BE2C (cell line): ENCODE data around the gene KIR3DL3. TPM values are rescaled to one million over a fixed set of nuclear protein-coding genes. Genes with fewer than 3 reads are reported as not detected.
"Not testable (repeated sequence)": the region's sequence is repeated elsewhere in the genome, so short reads cannot be mapped to it uniquely, and the experiment has no call there.

Experiments
- DNase-seq: peaks from one replicate; pipeline ENCODE4 v3.0.0-alpha.2; 2020
- H3K27me3 ChIP-seq: fragments of 250-450 bp; sonication (Bioruptor Pico); 2 replicates; pipeline ENCODE4 v1.5.1; 2020; ENCODE audit warnings: mild to moderate bottlenecking
- H3K36me3 ChIP-seq: fragments of 250-450 bp; sonication (Bioruptor Pico); 2 replicates; pipeline ENCODE4 v1.5.1; 2020; ENCODE audit warnings: mild to moderate bottlenecking
- H3K4me1 ChIP-seq: fragments of 250-450 bp; sonication (Bioruptor Pico); 2 replicates; pipeline ENCODE4 v1.5.1; 2020
- H3K4me3 ChIP-seq: 2 replicates; pipeline ENCODE4 v1.5.1; 2011; ENCODE audit warnings: low read depth, low read length
- H3K9me3 ChIP-seq: fragments of 250-450 bp; sonication (Bioruptor Pico); 2 replicates; pipeline ENCODE4 v1.5.1; 2020
- polyA plus RNA-seq: library from polyadenylated mRNA; unstranded; fragments of >200 nt; gene quantifications from one replicate; pipeline ENCODE4 v1.2.1, GENCODE V29; 2012; ENCODE audit warnings: low read depth, missing spikeins; ENCODE audit not compliant: insufficient read length, insufficient read depth
- TF ChIP-seq, protein P1 (sequence below): IDR thresholded peaks from 2 replicates; pipeline ENCODE4 v1.5.1; 2012; ENCODE audit warnings: mild to moderate bottlenecking, low read depth, low read length

KIR3DL3 gene
- polyA plus RNA-seq: not detected

DNA sequence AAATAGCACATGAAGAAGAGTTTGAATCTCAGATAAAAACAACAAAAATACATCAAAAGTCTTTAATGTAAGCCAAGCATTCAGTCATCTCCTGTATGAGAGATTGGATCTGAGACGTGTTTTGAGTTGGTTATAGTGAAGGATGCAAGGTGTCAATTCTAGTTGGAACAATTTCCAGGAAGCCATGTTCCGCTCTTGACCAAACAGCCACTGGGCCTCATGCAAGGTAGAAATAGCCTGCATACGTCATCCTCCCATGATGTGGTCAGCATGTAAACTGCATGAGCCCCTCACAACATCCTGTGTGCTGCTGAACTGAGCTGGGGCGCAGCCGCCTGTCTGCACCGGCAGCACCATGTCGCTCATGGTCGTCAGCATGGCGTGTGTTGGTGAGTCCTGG, at the start of gene KIR3DL3:
Gene KIR3DL3, plus strand, starts transcription at position 301 of the 400 bp plus-strand sequence. Its CDS starts 55 bp downstream, at position 356.
- H3K4me3 ChIP-seq: no peak within 1 kb of the TSS
- no peaks in the 10 kb centered on the region for H3K36me3 ChIP-seq
- H3K4me1 ChIP-seq: no peaks in the 10 kb centered on the region
- H3K9me3 ChIP-seq: no peaks in the 10 kb centered on the region
- no peak for DNase-seq
- TF ChIP-seq, protein P1, sequence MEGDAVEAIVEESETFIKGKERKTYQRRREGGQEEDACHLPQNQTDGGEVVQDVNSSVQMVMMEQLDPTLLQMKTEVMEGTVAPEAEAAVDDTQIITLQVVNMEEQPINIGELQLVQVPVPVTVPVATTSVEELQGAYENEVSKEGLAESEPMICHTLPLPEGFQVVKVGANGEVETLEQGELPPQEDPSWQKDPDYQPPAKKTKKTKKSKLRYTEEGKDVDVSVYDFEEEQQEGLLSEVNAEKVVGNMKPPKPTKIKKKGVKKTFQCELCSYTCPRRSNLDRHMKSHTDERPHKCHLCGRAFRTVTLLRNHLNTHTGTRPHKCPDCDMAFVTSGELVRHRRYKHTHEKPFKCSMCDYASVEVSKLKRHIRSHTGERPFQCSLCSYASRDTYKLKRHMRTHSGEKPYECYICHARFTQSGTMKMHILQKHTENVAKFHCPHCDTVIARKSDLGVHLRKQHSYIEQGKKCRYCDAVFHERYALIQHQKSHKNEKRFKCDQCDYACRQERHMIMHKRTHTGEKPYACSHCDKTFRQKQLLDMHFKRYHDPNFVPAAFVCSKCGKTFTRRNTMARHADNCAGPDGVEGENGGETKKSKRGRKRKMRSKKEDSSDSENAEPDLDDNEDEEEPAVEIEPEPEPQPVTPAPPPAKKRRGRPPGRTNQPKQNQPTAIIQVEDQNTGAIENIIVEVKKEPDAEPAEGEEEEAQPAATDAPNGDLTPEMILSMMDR: no peak
- no peaks in the 10 kb centered on the region for H3K27me3 ChIP-seq

GRCh38 chr19:54676210-54676834, 47.9 kb upstream of the KIR3DL3 start:
- not testable (repeated sequence) for DNase-seq, H3K27me3 ChIP-seq, H3K36me3 ChIP-seq, H3K4me3 ChIP-seq, H3K4me1 ChIP-seq, H3K9me3 ChIP-seq
- TF ChIP-seq, protein P1: peak; percentile 86

DNA sequence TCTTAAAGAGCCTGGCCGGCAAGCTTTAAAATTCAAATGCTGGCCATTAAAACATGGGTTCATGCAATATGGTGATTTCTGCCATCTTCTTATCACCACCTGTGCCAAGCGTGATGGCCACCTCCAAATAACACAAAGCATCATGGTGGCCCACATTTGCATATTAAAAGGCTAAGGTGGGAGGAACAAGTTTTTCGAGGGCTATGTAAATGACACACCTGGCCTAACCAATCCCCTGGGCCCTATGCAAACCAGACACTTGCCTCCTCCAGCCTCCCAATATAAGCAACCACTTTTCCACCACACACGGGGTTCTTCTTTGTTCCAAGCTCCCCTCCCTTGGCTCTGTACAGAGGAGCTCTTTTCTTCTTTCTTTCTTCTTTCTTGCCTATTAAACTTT, 47.0 kb upstream of the KIR3DL3 start:
- TF ChIP-seq, protein P1: no peak
- H3K36me3 ChIP-seq: no peaks in the 10 kb centered on the region
- no peaks in the 10 kb centered on the region for H3K9me3 ChIP-seq
- no peaks in the 10 kb centered on the region for H3K4me1 ChIP-seq
- H3K4me3 ChIP-seq: no peak overlapping the region
- no peaks in the 10 kb centered on the region for H3K27me3 ChIP-seq
- DNase-seq: no peak

GRCh38 chr19:54681596-54681995, 42.6 kb upstream of the KIR3DL3 start:
- not testable (repeated sequence) for H3K36me3 ChIP-seq, H3K4me3 ChIP-seq, DNase-seq, H3K4me1 ChIP-seq, H3K9me3 ChIP-seq, H3K27me3 ChIP-seq

DNA sequence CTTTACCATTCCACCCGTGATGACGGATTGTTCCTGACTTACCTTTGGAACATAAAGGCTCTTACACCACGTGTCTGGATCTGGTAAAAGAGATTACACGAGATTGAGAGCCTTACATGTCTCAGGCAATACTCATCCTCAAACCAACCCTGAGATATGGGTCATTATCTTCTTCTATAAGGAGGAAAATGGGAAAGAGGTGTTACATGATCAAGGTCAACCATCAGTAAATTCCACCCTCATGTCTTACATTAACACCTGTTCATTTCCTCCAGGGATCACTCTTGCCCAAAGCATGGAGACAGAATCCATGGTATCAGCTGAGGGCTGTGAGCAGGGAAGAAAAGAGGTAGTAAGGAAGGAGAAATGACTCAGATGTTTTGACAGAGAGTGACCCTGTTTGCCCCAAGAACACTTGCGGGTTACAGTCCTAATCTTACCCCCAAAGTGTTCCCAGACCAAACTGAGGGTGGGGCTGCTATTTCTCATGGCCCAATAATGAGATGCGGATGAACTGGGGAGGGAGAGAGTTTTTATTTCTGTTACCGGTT, 41.9 kb upstream of the KIR3DL3 start:
- Histone ChIP-seq H3K36me3 (no peaks in the 10 kb centered on the region), H3K4me3 (no peak overlapping the region), H3K4me1 (no peaks in the 10 kb centered on the region), H3K27me3 (no peaks in the 10 kb centered on the region), H3K9me3 (no peaks in the 10 kb centered on the region)
- TF ChIP-seq, protein P1: no peak
- no peak for DNase-seq

DNA sequence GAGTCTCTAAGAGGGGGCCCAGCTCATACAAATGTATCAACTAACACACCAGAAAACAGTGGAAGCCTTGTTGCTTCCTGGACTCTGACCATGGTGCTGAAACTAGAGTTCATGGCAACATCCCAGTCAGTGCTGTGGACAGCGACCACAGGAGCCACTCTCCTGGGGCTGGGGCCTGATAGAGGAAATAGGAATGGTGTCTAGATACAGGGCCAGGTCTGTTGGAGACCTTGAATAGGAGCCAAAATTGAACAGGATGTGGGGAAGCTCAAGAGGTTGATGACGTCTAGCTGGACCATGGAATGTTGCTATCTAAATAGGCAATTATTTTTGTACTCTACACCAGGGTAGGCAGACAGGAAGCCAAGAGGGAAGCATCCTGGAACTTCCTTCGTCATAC, 39.7 kb upstream of the KIR3DL3 start:
- TF ChIP-seq, protein P1: no peak
- Histone ChIP-seq H3K36me3 (no peaks in the 10 kb centered on the region), H3K4me1 (no peaks in the 10 kb centered on the region), H3K27me3 (peaks cover 6% of the 10 kb centered on the region; the same call in 1 of the 2 replicates), H3K9me3 (no peaks in the 10 kb centered on the region), H3K4me3 (no peak overlapping the region)
- no peak for DNase-seq
